WTC11 (cell line): ENCODE results near the gene RPAIN.

ENCODE experiments used
- ATF1 ChIP-seq: sonication (generic); formaldehyde crosslinking; IDR thresholded peaks from 2 replicates; pipeline ENCODE4 v1.8.1; 2023; ENCODE audit warnings: mild to moderate bottlenecking, moderate library complexity, missing genetic modification reagents
- CBFB ChIP-seq: sonication (generic); formaldehyde crosslinking; IDR thresholded peaks from 2 replicates; pipeline ENCODE4 v1.8.1; 2022; ENCODE audit warnings: mild to moderate bottlenecking, low read depth, missing genetic modification reagents
- CREB1 ChIP-seq: sonication (generic); formaldehyde crosslinking; IDR thresholded peaks from 2 replicates; pipeline ENCODE4 v1.8.0; 2023; ENCODE audit warnings: mild to moderate bottlenecking, missing genetic modification reagents
- FOXP1 ChIP-seq: sonication (generic); formaldehyde crosslinking; IDR thresholded peaks from 2 replicates; pipeline ENCODE4 v1.8.0; 2022; ENCODE audit warnings: missing genetic modification reagents, mild to moderate bottlenecking, moderate library complexity, borderline replicate concordance
- TCF7 ChIP-seq: sonication (generic); formaldehyde crosslinking; IDR thresholded peaks from 2 replicates; pipeline ENCODE4 v1.8.0; 2022; ENCODE audit warnings: mild to moderate bottlenecking, low read depth, missing genetic modification reagents, moderate library complexity
- USF1 ChIP-seq: sonication (generic); formaldehyde crosslinking; IDR thresholded peaks from 2 replicates; pipeline ENCODE4 v1.8.0; 2022; ENCODE audit warnings: mild to moderate bottlenecking, missing genetic modification reagents
- ZNF263 ChIP-seq: sonication (generic); formaldehyde crosslinking; IDR thresholded peaks from 2 replicates; pipeline ENCODE4 v1.8.1; 2022; ENCODE audit warnings: low read depth, mild to moderate bottlenecking, moderate library complexity, missing genetic modification reagents
- TF ChIP-seq, protein P1 (sequence below): fragments of 200-600 bp; IDR thresholded peaks from 2 replicates; pipeline ENCODE4 v1.8.0; 2022; ENCODE audit warnings: antibody characterized with exemption
- TF ChIP-seq, protein P2 (sequence below): sonication (generic); formaldehyde crosslinking; IDR thresholded peaks from 2 replicates; pipeline ENCODE4 v1.8.1; 2023; ENCODE audit warnings: mild to moderate bottlenecking, moderate library complexity, missing genetic modification reagents

- TF ChIP-seq, protein P1, sequence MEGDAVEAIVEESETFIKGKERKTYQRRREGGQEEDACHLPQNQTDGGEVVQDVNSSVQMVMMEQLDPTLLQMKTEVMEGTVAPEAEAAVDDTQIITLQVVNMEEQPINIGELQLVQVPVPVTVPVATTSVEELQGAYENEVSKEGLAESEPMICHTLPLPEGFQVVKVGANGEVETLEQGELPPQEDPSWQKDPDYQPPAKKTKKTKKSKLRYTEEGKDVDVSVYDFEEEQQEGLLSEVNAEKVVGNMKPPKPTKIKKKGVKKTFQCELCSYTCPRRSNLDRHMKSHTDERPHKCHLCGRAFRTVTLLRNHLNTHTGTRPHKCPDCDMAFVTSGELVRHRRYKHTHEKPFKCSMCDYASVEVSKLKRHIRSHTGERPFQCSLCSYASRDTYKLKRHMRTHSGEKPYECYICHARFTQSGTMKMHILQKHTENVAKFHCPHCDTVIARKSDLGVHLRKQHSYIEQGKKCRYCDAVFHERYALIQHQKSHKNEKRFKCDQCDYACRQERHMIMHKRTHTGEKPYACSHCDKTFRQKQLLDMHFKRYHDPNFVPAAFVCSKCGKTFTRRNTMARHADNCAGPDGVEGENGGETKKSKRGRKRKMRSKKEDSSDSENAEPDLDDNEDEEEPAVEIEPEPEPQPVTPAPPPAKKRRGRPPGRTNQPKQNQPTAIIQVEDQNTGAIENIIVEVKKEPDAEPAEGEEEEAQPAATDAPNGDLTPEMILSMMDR: no peak
- TF ChIP-seq FOXP1 (no peak), USF1 (CRISPR knock-in tag) (no peak), CBFB (CRISPR knock-in tag) (no peak), ZNF263 (CRISPR knock-in tag) (no peak), ATF1 (no peak), CREB1 (CRISPR knock-in tag) (no peak), TCF7 (CRISPR knock-in tag) (no peak)
- TF ChIP-seq, protein P2, sequence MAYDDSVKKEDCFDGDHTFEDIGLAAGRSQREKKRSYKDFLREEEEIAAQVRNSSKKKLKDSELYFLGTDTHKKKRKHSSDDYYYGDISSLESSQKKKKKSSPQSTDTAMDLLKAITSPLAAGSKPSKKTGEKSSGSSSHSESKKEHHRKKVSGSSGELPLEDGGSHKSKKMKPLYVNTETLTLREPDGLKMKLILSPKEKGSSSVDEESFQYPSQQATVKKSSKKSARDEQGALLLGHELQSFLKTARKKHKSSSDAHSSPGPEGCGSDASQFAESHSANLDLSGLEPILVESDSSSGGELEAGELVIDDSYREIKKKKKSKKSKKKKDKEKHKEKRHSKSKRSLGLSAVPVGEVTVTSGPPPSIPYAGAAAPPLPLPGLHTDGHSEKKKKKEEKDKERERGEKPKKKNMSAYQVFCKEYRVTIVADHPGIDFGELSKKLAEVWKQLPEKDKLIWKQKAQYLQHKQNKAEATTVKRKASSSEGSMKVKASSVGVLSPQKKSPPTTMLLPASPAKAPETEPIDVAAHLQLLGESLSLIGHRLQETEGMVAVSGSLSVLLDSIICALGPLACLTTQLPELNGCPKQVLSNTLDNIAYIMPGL (CRISPR knock-in tag): no peak
These were observed 23.4 kb upstream of the RPAIN start for GRCh38 chr17:5396612-5397011.
